Nephron progenitor cell (in vitro differentiated cells): ENCODE data around the gene PTPRO.
"Not testable (repeated sequence)": the region's sequence is repeated elsewhere in the genome, so short reads cannot be mapped to it uniquely, and the experiment has no call there.

Experiments
- DNase-seq: peaks from one replicate; pipeline ENCODE4 v3.0.0; 2021
- H3K27ac Mint-ChIP-seq: 2 replicates; pipeline ENCODE4 v1.8.0; 2021; ENCODE audit warnings: mild to moderate bottlenecking, moderate library complexity, mixed read lengths
- H3K27me3 Mint-ChIP-seq: 2 replicates; pipeline ENCODE4 v1.8.0; 2021; ENCODE audit warnings: mild to moderate bottlenecking, low read depth, mixed read lengths; ENCODE audit not compliant: poor library complexity
- H3K36me3 Mint-ChIP-seq: 2 replicates; pipeline ENCODE4 v1.8.0; 2021; ENCODE audit warnings: low read depth, mixed read lengths
- H3K4me1 Mint-ChIP-seq: 2 replicates; pipeline ENCODE4 v1.8.0; 2021; ENCODE audit warnings: mixed read lengths
- H3K4me3 Mint-ChIP-seq: 2 replicates; pipeline ENCODE4 v1.8.0; 2021; ENCODE audit warnings: mild to moderate bottlenecking, moderate library complexity, mixed read lengths
- H3K9me3 Mint-ChIP-seq: 2 replicates; pipeline ENCODE4 v1.8.0; 2021; ENCODE audit warnings: mild to moderate bottlenecking, moderate library complexity, mixed read lengths
- CTCF ChIP-seq: fragments of 200-600 bp; sonication (generic); IDR thresholded peaks from 2 replicates; pipeline ENCODE4 v1.5.0; 2021; ENCODE audit warnings: antibody characterized with exemption

The PTPRO gene

GRCh38 chr12:15608941-15609340 is 286.6 kb downstream of the PTPRO start:
- Mint-ChIP-seq H3K9me3 (peaks cover 18% of the 10 kb centered on the region), H3K4me3 (no peak overlapping the region), H3K36me3 (no peaks in the 10 kb centered on the region), H3K27ac (no peak overlapping the region), H3K4me1 (peaks cover 17% of the 10 kb centered on the region), H3K27me3 (peaks cover 2% of the 10 kb centered on the region)
- DNase-seq, result no peak
- no peak for TF ChIP-seq CTCF

GRCh38 chr12:15613981-15614380 is 291.7 kb downstream of the PTPRO start:
- H3K4me1 Mint-ChIP-seq, result no peaks in the 10 kb centered on the region
- no peak overlapping the region for H3K4me3 Mint-ChIP-seq
- no peak for DNase-seq
- H3K27me3 Mint-ChIP-seq, result peaks cover 4% of the 10 kb centered on the region
- H3K9me3 Mint-ChIP-seq, result peaks cover 55% of the 10 kb centered on the region
- peaks cover 21% of the 10 kb centered on the region for H3K36me3 Mint-ChIP-seq
- no peak for TF ChIP-seq CTCF
- no peak overlapping the region for H3K27ac Mint-ChIP-seq

- peaks cover 21% of the 10 kb centered on the region for H3K36me3 Mint-ChIP-seq
- H3K4me1 Mint-ChIP-seq, DNase-seq, H3K27me3 Mint-ChIP-seq, H3K4me3 Mint-ChIP-seq, H3K27ac Mint-ChIP-seq: not testable (repeated sequence)
- peaks cover 55% of the 10 kb centered on the region for H3K9me3 Mint-ChIP-seq
Measured at GRCh38 chr12:15616495-15616894, 294.2 kb downstream of the PTPRO start.

- DNase-seq, result no peak
- no peak overlapping the region for H3K27ac Mint-ChIP-seq
- H3K27me3 Mint-ChIP-seq, result peaks cover 4% of the 10 kb centered on the region
- peaks cover 17% of the 10 kb centered on the region for H3K9me3 Mint-ChIP-seq
- no peaks in the 10 kb centered on the region for H3K4me1 Mint-ChIP-seq
- TF ChIP-seq CTCF, result no peak
- H3K36me3 Mint-ChIP-seq, result peaks cover 6% of the 10 kb centered on the region
- H3K4me3 Mint-ChIP-seq, result no peak overlapping the region
Measured at GRCh38 chr12:15620741-15621539, 298.6 kb downstream of the PTPRO start.

GRCh38 chr12:15625075-15625474 is 302.8 kb downstream of the PTPRO start:
- no peak overlapping the region for H3K4me3 Mint-ChIP-seq
- H3K27me3 Mint-ChIP-seq, result no peaks in the 10 kb centered on the region
- H3K4me1 Mint-ChIP-seq, result peaks cover 20% of the 10 kb centered on the region
- no peaks in the 10 kb centered on the region for H3K36me3 Mint-ChIP-seq
- TF ChIP-seq CTCF, result no peak
- DNase-seq, result no peak
- H3K9me3 Mint-ChIP-seq, result no peaks in the 10 kb centered on the region
- H3K27ac Mint-ChIP-seq, result no peak overlapping the region

- no peaks in the 10 kb centered on the region for H3K27me3 Mint-ChIP-seq
- no peak overlapping the region for H3K27ac Mint-ChIP-seq
- no peaks in the 10 kb centered on the region for H3K9me3 Mint-ChIP-seq
- no peak for TF ChIP-seq CTCF
- H3K36me3 Mint-ChIP-seq, result no peaks in the 10 kb centered on the region
- no peak for DNase-seq
- H3K4me3 Mint-ChIP-seq, result no peak overlapping the region
- H3K4me1 Mint-ChIP-seq, result peaks cover 32% of the 10 kb centered on the region
Measured at GRCh38 chr12:15627995-15628945, 306.0 kb downstream of the PTPRO start.
